IMR-90 (cell line): ENCODE measurements around the gene SCRG1. TPM values are rescaled to one million over a fixed set of nuclear protein-coding genes. Genes with fewer than 3 reads are reported as not detected.

Experiments used
- ATAC-seq: fragments of 200-7000 bp; cut with Tn5 transposase; 2 replicates; pipeline ENCODE4 v1.9.1; 2020; ENCODE audit warnings: low read depth, mild to moderate bottlenecking, moderate library complexity
- BruUV-seq: library from RNA; stranded (reverse); fragments of 400-500 nt; replicated peaks from 2 replicates; lab custom pipeline; 2021; lab: Mats Ljungman, UMichigan
- CTCF ChIA-PET: fragments of 300-600 bp; formaldehyde crosslinking; extraction: SDS; loops from one replicate; lab custom pipeline; 2021; ENCODE audit warnings: antibody characterized with exemption; lab: Yijun Ruan, JAX
- POLR2A ChIA-PET: fragments of 300-600 bp; sonication (Branson Sonifier 250); formaldehyde crosslinking; loops from one replicate; lab custom pipeline; 2022; ENCODE audit warnings: antibody characterized with exemption; ENCODE audit not compliant: unreplicated experiment; lab: Charles Lee
- DNase-seq: peaks from one replicate; pipeline ENCODE4 v3.0.0; 2013
- H2AFZ ChIP-seq: replicated peaks from 2 replicates; pipeline ENCODE3; 2013; ENCODE audit warnings: low read length, mild to moderate bottlenecking; ENCODE audit not compliant: poor library complexity
- H2AK5ac ChIP-seq: 2 replicates; pipeline ENCODE4 v1.6.1; 2013; ENCODE audit warnings: low read depth, low read length, inconsistent platforms
- H2AK9ac ChIP-seq: replicated peaks from 2 replicates; pipeline ENCODE3; 2013; ENCODE audit warnings: mild to moderate bottlenecking, low read depth, low read length, moderate library complexity; ENCODE audit not compliant: poor library complexity
- H2BK120ac ChIP-seq: 2 replicates; pipeline ENCODE4 v1.6.1; 2013; ENCODE audit warnings: low read depth, low read length, inconsistent platforms
- H2BK15ac ChIP-seq: 3 replicates; pipeline ENCODE4 v1.6.1; 2013; ENCODE audit warnings: low read depth, low read length, inconsistent platforms
- H2BK20ac ChIP-seq: 2 replicates; pipeline ENCODE4 v1.6.1; 2013; ENCODE audit warnings: low read depth, mild to moderate bottlenecking, inconsistent platforms, low read length, moderate library complexity
- H2BK5ac ChIP-seq: 2 replicates; pipeline ENCODE4 v1.6.1; 2013; ENCODE audit warnings: mild to moderate bottlenecking, low read depth, low read length, inconsistent platforms; ENCODE audit not compliant: poor library complexity, severe bottlenecking
- H3K14ac ChIP-seq: replicated peaks from 2 replicates; pipeline ENCODE4 v1.6.1; 2013; ENCODE audit warnings: low read depth, low read length, inconsistent platforms
- H3K18ac ChIP-seq: 2 replicates; pipeline ENCODE4 v1.6.1; 2013; ENCODE audit warnings: low read depth, low read length, control low read depth
- H3K23ac ChIP-seq: 2 replicates; pipeline ENCODE4 v1.6.1; 2013; ENCODE audit warnings: low read depth, low read length, inconsistent platforms
- H3K27ac ChIP-seq: 2 replicates; pipeline ENCODE4 v1.5.1; 2013; ENCODE audit warnings: mild to moderate bottlenecking, control low read depth, low read length; ENCODE audit not compliant: insufficient read depth
- H3K27me3 ChIP-seq: 2 replicates; pipeline ENCODE4 v1.6.1; 2013; ENCODE audit warnings: low read length; ENCODE audit not compliant: control insufficient read depth, insufficient read depth
- H3K36me3 ChIP-seq: 2 replicates; pipeline ENCODE4 v1.6.1; 2013; ENCODE audit warnings: low read length, mixed read lengths; ENCODE audit not compliant: control insufficient read depth, insufficient read depth
- H3K4ac ChIP-seq: 2 replicates; pipeline ENCODE4 v1.6.1; 2013; ENCODE audit warnings: low read depth, low read length, inconsistent platforms
- H3K4me1 ChIP-seq: 2 replicates; pipeline ENCODE4 v1.6.1; 2013; ENCODE audit warnings: low read length, mixed read lengths; ENCODE audit not compliant: control insufficient read depth, insufficient read depth
- H3K4me2 ChIP-seq: 2 replicates; pipeline ENCODE4 v1.6.1; 2013; ENCODE audit warnings: low read depth, mild to moderate bottlenecking, control low read depth, low read length, moderate library complexity
- H3K4me3 ChIP-seq: 2 replicates; pipeline ENCODE4 v1.5.1; 2013; ENCODE audit warnings: low read depth, mild to moderate bottlenecking, control low read depth, low read length, moderate library complexity; ENCODE audit not compliant: insufficient read depth
- H3K56ac ChIP-seq: 2 replicates; pipeline ENCODE4 v1.6.1; 2013; ENCODE audit warnings: low read length, inconsistent platforms; ENCODE audit not compliant: insufficient read depth; ENCODE audit errors: extremely low read depth
- H3K79me1 ChIP-seq, 2 experiments: 2 replicates each; pipeline ENCODE4 v1.6.1; 2013; ENCODE audit warnings: low read length in 2 of 2, inconsistent platforms in 1 of 2, low read depth in 1 of 2
- H3K9ac ChIP-seq: 2 replicates; pipeline ENCODE4 v1.6.1; 2013; ENCODE audit warnings: low read depth, low read length, control low read depth
- H3K9me1 ChIP-seq: 2 replicates; pipeline ENCODE4 v1.6.1; 2013; ENCODE audit warnings: low read length, inconsistent platforms; ENCODE audit not compliant: insufficient read depth
- H3K9me3 ChIP-seq: 2 replicates; pipeline ENCODE4 v1.6.1; 2013; ENCODE audit warnings: low read length; ENCODE audit not compliant: control insufficient read depth, insufficient read depth
- H4K20me1 ChIP-seq: 2 replicates; pipeline ENCODE4 v1.6.1; 2013; ENCODE audit warnings: low read length, inconsistent platforms; ENCODE audit not compliant: insufficient read depth
- H4K5ac ChIP-seq: 2 replicates; pipeline ENCODE4 v1.6.1; 2013; ENCODE audit warnings: mild to moderate bottlenecking, low read depth, low read length, control low read depth
- H4K8ac ChIP-seq, 2 experiments: 2 replicates each; pipeline ENCODE4 v1.6.1; 2013; ENCODE audit warnings: low read depth in 2 of 2, low read length in 2 of 2, control low read depth in 1 of 2, inconsistent platforms in 1 of 2
- H4K91ac ChIP-seq: 2 replicates; pipeline ENCODE4 v1.6.1; 2013; ENCODE audit warnings: low read depth, low read length, inconsistent platforms; ENCODE audit not compliant: insufficient read depth
- BHLHE40 ChIP-seq: fragments of 150-350 bp; IDR thresholded peaks from 2 replicates; pipeline ENCODE4 v1.6.1; 2016; ENCODE audit warnings: mild to moderate bottlenecking, low read depth, low read length
- CEBPB ChIP-seq: IDR thresholded peaks from 2 replicates; pipeline ENCODE4 v1.6.1; 2012; ENCODE audit warnings: low read depth, low read length, improper control_type of control experiment
- CHD1 ChIP-seq: IDR thresholded peaks from 2 replicates; pipeline ENCODE4 v1.6.1; 2012; ENCODE audit warnings: low read depth, low read length, improper control_type of control experiment
- CTCF ChIP-seq: conservative IDR thresholded peaks from 2 replicates; pipeline ENCODE4 v1.5.1; 2012; ENCODE audit warnings: mild to moderate bottlenecking, low read depth, low read length, improper control_type of control experiment
- FOS ChIP-seq: fragments of 150-350 bp; IDR thresholded peaks from 2 replicates; pipeline ENCODE4 v1.6.1; 2016; ENCODE audit warnings: low read depth, low read length
- MAFK ChIP-seq: IDR thresholded peaks from 2 replicates; pipeline ENCODE4 v1.6.1; 2012; ENCODE audit warnings: low read depth, low read length, improper control_type of control experiment
- MAZ ChIP-seq: IDR thresholded peaks from 2 replicates; pipeline ENCODE4 v1.6.1; 2012; ENCODE audit warnings: low read depth, mild to moderate bottlenecking, low read length, improper control_type of control experiment, moderate library complexity, borderline replicate concordance
- MXI1 ChIP-seq: IDR thresholded peaks from 2 replicates; pipeline ENCODE4 v1.6.1; 2012; ENCODE audit warnings: low read depth, mild to moderate bottlenecking, low read length, moderate library complexity, borderline replicate concordance
- NFE2L2 ChIP-seq: fragments of 150-350 bp; IDR thresholded peaks from 2 replicates; pipeline ENCODE4 v1.6.1; 2016; ENCODE audit warnings: low read depth, mild to moderate bottlenecking, low read length
- POLR2A ChIP-seq: IDR thresholded peaks from 2 replicates; pipeline ENCODE4 v1.6.1; 2012; ENCODE audit warnings: mild to moderate bottlenecking, low read depth, low read length
- RAD21 ChIP-seq: IDR thresholded peaks from 2 replicates; pipeline ENCODE4 v1.6.1; 2012; ENCODE audit warnings: low read length, improper control_type of control experiment
- RCOR1 ChIP-seq: IDR thresholded peaks from 2 replicates; pipeline ENCODE4 v1.6.1; 2012; ENCODE audit warnings: mild to moderate bottlenecking, low read length, improper control_type of control experiment; ENCODE audit not compliant: insufficient replicate concordance
- RFX5 ChIP-seq: IDR thresholded peaks from 2 replicates; pipeline ENCODE4 v1.8.0; 2012; ENCODE audit warnings: low read depth, mild to moderate bottlenecking, low read length, moderate library complexity
- SMC3 ChIP-seq: fragments of 150-350 bp; IDR thresholded peaks from 2 replicates; pipeline ENCODE4 v1.6.1; 2016; ENCODE audit warnings: low read depth, mild to moderate bottlenecking, antibody characterized with exemption, low read length, moderate library complexity
- WGBS, 2 experiments: methylation state at CpG; one replicate each; pipeline versions ENCODE4 v1.1.5 to v1.1.7; 2013; ENCODE audit warnings: missing lambda C conversion rate in 2 of 2; ENCODE audit not compliant: insufficient read length in 1 of 2; ENCODE audit errors: extremely low coverage in 2 of 2; 5-methylcytosine and 5-hydroxymethylcytosine counted together
- dilution Hi-C: fragments of 300-500 bp; cut with HindIII; formaldehyde crosslinking; loops from one replicate; pipeline ENCODE4 v1.14.3; 2018; ENCODE audit warnings: low sequenced_read_pairs; ENCODE audit not compliant: unreplicated experiment
- in situ Hi-C: fragments of 300-500 bp; cut with MboI; formaldehyde crosslinking; loops from 3 replicates; pipeline ENCODE4 v1.14.3; 2019; ENCODE audit warnings: low sequenced_read_pairs, inconsistent platforms, mixed read lengths
- intact Hi-C: fragments of 100-400 bp; cut with micrococcal nuclease; formaldehyde crosslinking; loops from 2 replicates; pipeline ENCODE4 v1.10.0; 2022
- polyA plus RNA-seq, 3 experiments: library from polyadenylated mRNA; depleted of rRNA; stranded (reverse); fragments of >200 nt; gene quantifications; 2 replicates each; pipeline ENCODE4 v1.2.3, GENCODE V29; 2012; ENCODE audit warnings: low replicate concordance in 1 of 3
- total RNA-seq: library from RNA; depleted of rRNA; stranded (reverse); fragments of >200 nt; gene quantifications from 2 replicates; pipeline ENCODE4 v1.2.3, GENCODE V29; 2012
- TF ChIP-seq, protein P1 (sequence below): fragments of 150-350 bp; IDR thresholded peaks from 2 replicates; pipeline ENCODE4 v1.6.1; 2016; ENCODE audit warnings: low read depth, mild to moderate bottlenecking, low read length, moderate library complexity, borderline replicate concordance

Gene SCRG1
- total and polyA plus RNA-seq, 2 of the 4 experiments (the other 2 are of a cell fraction) = under 0.01 to 0.22 TPM

DNA sequence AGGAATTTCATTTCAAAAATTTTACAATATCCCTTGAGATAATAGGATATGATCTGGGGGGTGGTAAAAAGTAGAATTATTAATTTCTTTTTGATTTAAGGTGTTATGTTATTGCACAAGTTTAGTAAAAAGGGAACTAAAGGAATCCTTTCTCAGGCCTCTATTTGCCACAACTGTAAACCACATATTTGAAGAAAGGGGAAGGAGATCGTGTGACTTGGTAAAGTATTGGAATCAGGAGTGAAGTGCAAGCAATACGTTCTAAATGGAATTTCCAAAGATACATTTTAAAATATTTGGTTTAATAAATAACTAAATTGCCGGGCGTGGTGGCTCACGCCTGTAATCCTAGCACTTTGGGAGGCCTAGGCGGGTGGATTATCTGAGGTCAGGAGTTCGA, 35.3 kb upstream of the SCRG1 start:
- Histone ChIP-seq H4K8ac (no peak overlapping the region), H3K14ac (no peak overlapping the region), H3K4ac (no peak overlapping the region), H2BK20ac (no peak overlapping the region), H2BK15ac (no peak overlapping the region), H4K91ac (no peak overlapping the region), H2AFZ (no peak overlapping the region), H3K79me1 (no peaks in the 10 kb centered on the region), H3K4me3 (no peak overlapping the region), H2AK5ac (no peak overlapping the region), H3K9me3 (no peaks in the 10 kb centered on the region), H3K56ac (no peak overlapping the region), H3K4me2 (no peak overlapping the region), H3K18ac (no peak overlapping the region), H2BK5ac (no peak overlapping the region), H3K9ac (no peak overlapping the region), H2AK9ac (no peak overlapping the region), H3K27me3 (no peaks in the 10 kb centered on the region; the same call in 1 of the 2 replicates), H3K9me1 (no peaks in the 10 kb centered on the region), H3K27ac (no peak overlapping the region), H3K23ac (no peak overlapping the region), H2BK120ac (no peak overlapping the region), H3K36me3 (no peaks in the 10 kb centered on the region), H3K4me1 (peaks cover 3% of the 10 kb centered on the region; the same call in 1 of the 2 replicates), H4K20me1 (no peaks in the 10 kb centered on the region), H4K5ac (no peak overlapping the region)
- ChIA-PET CTCF (no interaction called here), POLR2A (no interaction called here)
- intact Hi-C loops (no loop called here), dilution Hi-C loops (no loop called here), in situ Hi-C loops (no loop called here)
- ATAC-seq (no peak), DNase-seq (no peak)
- WGBS, 2 experiments = no CpG with 5 or more reads among the region's 7 CpGs
- BruUV-seq = no TSS peak
- TF ChIP-seq MAZ (no peak), POLR2A (no peak), SMC3 (no peak), RAD21 (no peak), RFX5 (no peak), RCOR1 (no peak), BHLHE40 (no peak), FOS (no peak), CTCF (no peak), CEBPB (no peak), NFE2L2 (no peak), MAFK (no peak), MXI1 (no peak), CHD1 (no peak)
- TF ChIP-seq, protein P1, sequence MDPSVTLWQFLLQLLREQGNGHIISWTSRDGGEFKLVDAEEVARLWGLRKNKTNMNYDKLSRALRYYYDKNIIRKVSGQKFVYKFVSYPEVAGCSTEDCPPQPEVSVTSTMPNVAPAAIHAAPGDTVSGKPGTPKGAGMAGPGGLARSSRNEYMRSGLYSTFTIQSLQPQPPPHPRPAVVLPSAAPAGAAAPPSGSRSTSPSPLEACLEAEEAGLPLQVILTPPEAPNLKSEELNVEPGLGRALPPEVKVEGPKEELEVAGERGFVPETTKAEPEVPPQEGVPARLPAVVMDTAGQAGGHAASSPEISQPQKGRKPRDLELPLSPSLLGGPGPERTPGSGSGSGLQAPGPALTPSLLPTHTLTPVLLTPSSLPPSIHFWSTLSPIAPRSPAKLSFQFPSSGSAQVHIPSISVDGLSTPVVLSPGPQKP = no peak
